ENCODE measurements around the gene EFNA5. TPM values are rescaled to one million over a fixed set of nuclear protein-coding genes. Genes with fewer than 3 reads are reported as not detected.

EFNA5 gene
- total RNA-seq, 1 donor from 2014 or later: 12.6 TPM

GRCh38 chr5:107447587-107447986 is 223.2 kb downstream of the EFNA5 start:
- Histone ChIP-seq H3K4me3 (ENCODE audit: low read depth, low read length) (no peak overlapping the region), H3K27me3 (ENCODE audit: control insufficient read depth, insufficient read depth, low read length) (no peaks in the 10 kb centered on the region), H3K36me3 (ENCODE audit: control insufficient read depth, insufficient read depth, low read length) (no peaks in the 10 kb centered on the region)
- TF ChIP-seq CTCF (IDR thresholded peaks at IDR 0.05; ENCODE audit: insufficient read depth, low read length, poor library complexity, severe bottlenecking): no peak
- no peak for DNase-seq (ENCODE audit: low read depth)

GRCh38 chr5:107446972-107447371 is 223.8 kb downstream of the EFNA5 start:
- Histone ChIP-seq H3K27me3 (ENCODE audit: control insufficient read depth, insufficient read depth, low read length) (no peaks in the 10 kb centered on the region), H3K4me3 (ENCODE audit: low read depth, low read length) (no peak overlapping the region), H3K36me3 (ENCODE audit: control insufficient read depth, insufficient read depth, low read length) (no peaks in the 10 kb centered on the region)
- DNase-seq (ENCODE audit: low read depth): no peak
- TF ChIP-seq CTCF (IDR thresholded peaks at IDR 0.05; ENCODE audit: insufficient read depth, low read length, poor library complexity, severe bottlenecking): no peak

- H3K4me3 ChIP-seq (ENCODE audit: low read depth, low read length): no peak overlapping the region
- no peak for DNase-seq (ENCODE audit: low read depth)
- H3K27me3 ChIP-seq (ENCODE audit: control insufficient read depth, insufficient read depth, low read length): no peaks in the 10 kb centered on the region
- TF ChIP-seq CTCF (IDR thresholded peaks at IDR 0.05; ENCODE audit: insufficient read depth, low read length, poor library complexity, severe bottlenecking): no peak
- H3K36me3 ChIP-seq (ENCODE audit: control insufficient read depth, insufficient read depth, low read length): no peaks in the 10 kb centered on the region
Measured at GRCh38 chr5:107444300-107444699, 226.4 kb downstream of the EFNA5 start.

GRCh38 chr5:107443897-107444296 is 226.8 kb downstream of the EFNA5 start:
- no peak for DNase-seq (ENCODE audit: low read depth)

GRCh38 chr5:107442452-107442851 is 228.3 kb downstream of the EFNA5 start:
- Histone ChIP-seq H3K36me3 (ENCODE audit: control insufficient read depth, insufficient read depth, low read length) (no peaks in the 10 kb centered on the region), H3K27me3 (ENCODE audit: control insufficient read depth, insufficient read depth, low read length) (no peaks in the 10 kb centered on the region), H3K4me3 (ENCODE audit: low read depth, low read length) (no peak overlapping the region)
- TF ChIP-seq CTCF (IDR thresholded peaks at IDR 0.05; ENCODE audit: insufficient read depth, low read length, poor library complexity, severe bottlenecking): no peak
- DNase-seq (ENCODE audit: low read depth): no peak

More at GRCh38 chr5:107443897-107444296, 226.8 kb downstream of the EFNA5 start:
- Histone ChIP-seq H3K4me3 (ENCODE audit: low read depth, low read length) (no peak overlapping the region), H3K27me3 (ENCODE audit: control insufficient read depth, insufficient read depth, low read length) (no peaks in the 10 kb centered on the region), H3K36me3 (ENCODE audit: control insufficient read depth, insufficient read depth, low read length) (no peaks in the 10 kb centered on the region)
- TF ChIP-seq CTCF (IDR thresholded peaks at IDR 0.05; ENCODE audit: insufficient read depth, low read length, poor library complexity, severe bottlenecking): no peak

GRCh38 chr5:107439832-107440231 is 230.9 kb downstream of the EFNA5 start:
- no peak overlapping the region for H3K4me3 ChIP-seq (ENCODE audit: low read depth, low read length)
- TF ChIP-seq CTCF (IDR thresholded peaks at IDR 0.05; ENCODE audit: insufficient read depth, low read length, poor library complexity, severe bottlenecking): no peak
- H3K36me3 ChIP-seq (ENCODE audit: control insufficient read depth, insufficient read depth, low read length): no peaks in the 10 kb centered on the region
- H3K27me3 ChIP-seq (ENCODE audit: control insufficient read depth, insufficient read depth, low read length): no peaks in the 10 kb centered on the region
- no peak for DNase-seq (ENCODE audit: low read depth)
